ENCODE measurements around the gene HLA-DOB.

The HLA-DOB gene

DNA sequence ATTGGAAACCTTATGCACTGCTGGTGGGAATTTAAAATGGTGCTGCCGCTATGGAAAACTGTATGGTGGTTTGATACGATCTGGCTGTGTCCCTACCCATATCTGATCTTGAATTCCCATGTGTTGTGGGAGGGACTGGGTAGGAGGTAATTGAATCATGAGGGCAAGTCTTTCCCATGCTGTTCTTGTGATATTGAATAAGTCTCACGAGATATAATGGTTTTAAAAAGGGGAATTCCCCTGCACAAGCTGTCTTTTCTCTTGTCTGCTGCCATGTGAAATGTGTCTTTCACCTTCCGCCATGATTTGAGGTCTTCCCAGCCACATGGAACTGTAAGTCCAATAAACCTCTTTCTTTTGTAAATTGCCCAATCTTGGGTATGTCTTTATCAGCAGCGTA is 16.9 kb upstream of the HLA-DOB start:
- no peaks in the 10 kb centered on the region for H3K9me3 ChIP-seq (ENCODE audit: insufficient read depth, low read length)
- no peak overlapping the region for H3K4me2 ChIP-seq (ENCODE audit: low read depth, low read length, poor library complexity, severe bottlenecking)
- H3K36me3 ChIP-seq (ENCODE audit: low read length) = peaks cover 12% of the 10 kb centered on the region; the same call in 1 of the 2 replicates

DNA sequence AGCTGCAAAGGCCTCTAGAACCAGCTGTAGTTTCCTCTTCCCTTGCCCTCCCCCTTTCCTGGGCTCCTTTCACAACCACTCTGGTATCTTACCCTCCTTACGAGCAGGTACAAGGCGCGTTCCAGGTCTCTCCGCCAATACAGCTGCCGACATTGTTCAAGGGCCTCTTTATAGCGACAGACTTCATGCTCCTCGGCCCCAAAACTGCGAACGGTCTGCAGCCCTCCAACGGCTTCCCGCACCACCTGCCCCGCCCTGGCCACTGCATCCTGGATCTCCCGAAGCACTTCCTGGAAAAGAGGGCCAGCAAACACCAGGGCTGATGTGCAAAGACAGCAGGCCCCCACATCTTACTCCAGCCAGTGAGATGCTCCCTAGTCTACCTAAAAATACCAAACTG is 15.7 kb upstream of the HLA-DOB start:
- Histone ChIP-seq H3K9me3 (ENCODE audit: insufficient read depth, low read length) (no peaks in the 10 kb centered on the region), H3K36me3 (ENCODE audit: low read length) (peaks cover 12% of the 10 kb centered on the region; the same call in 1 of the 2 replicates), H2AFZ (ENCODE audit: low read depth, low read length, severe bottlenecking) (no peak overlapping the region), H3K79me2 (ENCODE audit: insufficient read depth, low read length) (peaks cover 10% of the 10 kb centered on the region; the same call in 1 of the 2 replicates), H3K9ac (ENCODE audit: low read length) (no peak overlapping the region), H3F3A (ENCODE audit: insufficient read depth) (no peaks in the 10 kb centered on the region), H3K27ac (ENCODE audit: low read depth, low read length) (no peak overlapping the region), H4K20me1 (ENCODE audit: low read depth, low read length) (no peaks in the 10 kb centered on the region), H3K4me2 (ENCODE audit: low read depth, low read length, poor library complexity, severe bottlenecking) (no peak overlapping the region), H3K27me3 (ENCODE audit: low read length) (no peaks in the 10 kb centered on the region), H3K4me3 (ENCODE audit: insufficient read depth, low read length, poor library complexity, severe bottlenecking) (no peak overlapping the region), H3K9me2 (replicated peaks; ENCODE audit: insufficient read depth, low read length) (no peaks in the 10 kb centered on the region)
- TF ChIP-seq CTCF (IDR thresholded peaks at IDR 0.05; ENCODE audit: insufficient read depth, low read length, poor library complexity, severe bottlenecking) (no peak), EZH2phosphoT487 (conservative IDR thresholded peaks at IDR 0.05; ENCODE audit: low read length) (no peak)

More for the DNA sequence above, 16.9 kb upstream of the HLA-DOB start:
- Histone ChIP-seq H3K4me3 (ENCODE audit: insufficient read depth, low read length, poor library complexity, severe bottlenecking) (no peak overlapping the region), H3K9ac (ENCODE audit: low read length) (no peak overlapping the region), H3K79me2 (ENCODE audit: insufficient read depth, low read length) (peaks cover 16% of the 10 kb centered on the region; the same call in 1 of the 2 replicates), H2AFZ (ENCODE audit: low read depth, low read length, severe bottlenecking) (no peak overlapping the region), H3K27ac (ENCODE audit: low read depth, low read length) (no peak overlapping the region), H3K9me2 (replicated peaks; ENCODE audit: insufficient read depth, low read length) (no peaks in the 10 kb centered on the region), H4K20me1 (ENCODE audit: low read depth, low read length) (no peaks in the 10 kb centered on the region), H3K27me3 (ENCODE audit: low read length) (no peaks in the 10 kb centered on the region), H3F3A (ENCODE audit: insufficient read depth) (no peaks in the 10 kb centered on the region)
- no peak for TF ChIP-seq EZH2phosphoT487 (conservative IDR thresholded peaks at IDR 0.05; ENCODE audit: low read length)
- TF ChIP-seq CTCF (IDR thresholded peaks at IDR 0.05; ENCODE audit: insufficient read depth, low read length, poor library complexity, severe bottlenecking) = no peak

DNA sequence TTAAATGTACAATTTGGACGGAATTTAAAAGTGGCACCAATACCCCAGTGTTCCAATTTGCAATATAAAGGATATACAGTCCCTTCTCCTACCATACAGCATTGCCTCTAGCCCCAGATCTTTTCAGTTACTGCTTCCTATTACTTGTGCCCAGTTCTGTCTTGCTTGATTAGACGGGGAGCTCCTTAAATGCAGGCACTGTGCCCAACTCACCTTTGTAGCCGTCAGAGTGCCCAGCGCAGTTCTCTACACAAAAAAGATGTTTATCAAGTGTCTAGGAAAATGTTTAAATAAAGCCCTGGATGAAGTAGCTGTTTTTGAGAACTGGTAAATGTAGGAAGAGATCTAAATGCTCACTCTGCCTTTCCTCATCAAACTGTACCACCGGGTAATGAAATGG is 14.1 kb upstream of the HLA-DOB start:
- Histone ChIP-seq H4K20me1 (ENCODE audit: low read depth, low read length) (no peaks in the 10 kb centered on the region), H3K79me2 (ENCODE audit: insufficient read depth, low read length) (no peaks in the 10 kb centered on the region), H3K36me3 (ENCODE audit: low read length) (peaks cover 12% of the 10 kb centered on the region; the same call in 1 of the 2 replicates), H3K9me3 (ENCODE audit: insufficient read depth, low read length) (no peaks in the 10 kb centered on the region), H3K9me2 (replicated peaks; ENCODE audit: insufficient read depth, low read length) (no peaks in the 10 kb centered on the region), H3K27me3 (ENCODE audit: low read length) (no peaks in the 10 kb centered on the region), H3K9ac (ENCODE audit: low read length) (no peak overlapping the region), H3F3A (ENCODE audit: insufficient read depth) (no peaks in the 10 kb centered on the region), H3K4me3 (ENCODE audit: insufficient read depth, low read length, poor library complexity, severe bottlenecking) (no peak overlapping the region), H2AFZ (ENCODE audit: low read depth, low read length, severe bottlenecking) (no peak overlapping the region), H3K4me2 (ENCODE audit: low read depth, low read length, poor library complexity, severe bottlenecking) (no peak overlapping the region), H3K27ac (ENCODE audit: low read depth, low read length) (no peak overlapping the region)
- TF ChIP-seq EZH2phosphoT487 (conservative IDR thresholded peaks at IDR 0.05; ENCODE audit: low read length) (no peak), CTCF (IDR thresholded peaks at IDR 0.05; ENCODE audit: insufficient read depth, low read length, poor library complexity, severe bottlenecking) (no peak)

All from SU-DHL-6 (cell line).